Subcutaneous abdominal adipose tissue (tissue), 5 donors: ENCODE measurements around the gene TMED6.

Experiments
- H3K27ac ChIP-seq: one replicate; pipeline ENCODE4 v1.7.0; 2013; ENCODE audit warnings: low read depth, mild to moderate bottlenecking, inconsistent platforms, low read length, moderate library complexity
- H3K27me3 ChIP-seq, 5 donors: one replicate each; pipeline ENCODE4 v1.7.0; 2013; ENCODE audit warnings: low read length in 5 of 5, inconsistent platforms in 1 of 5; ENCODE audit not compliant: control insufficient read depth in 5 of 5, insufficient read depth in 4 of 5
- H3K36me3 ChIP-seq, 5 donors: one replicate each; pipeline ENCODE4 v1.7.0; 2013; ENCODE audit warnings: low read length in 5 of 5; ENCODE audit not compliant: control insufficient read depth in 5 of 5, insufficient read depth in 5 of 5
- H3K4me1 ChIP-seq, 5 donors: one replicate each; pipeline ENCODE4 v1.7.0; 2013; ENCODE audit warnings: low read length in 5 of 5, mild to moderate bottlenecking in 3 of 5, moderate library complexity in 1 of 5; ENCODE audit not compliant: control insufficient read depth in 5 of 5, insufficient read depth in 5 of 5
- H3K4me3 ChIP-seq, 5 donors: one replicate each; pipeline ENCODE4 v1.7.0; 2013; ENCODE audit warnings: low read length in 5 of 5, low read depth in 1 of 5
- H3K9ac ChIP-seq, 5 donors: one replicate each; pipeline ENCODE4 v1.7.0; 2013; ENCODE audit warnings: low read length in 5 of 5, mild to moderate bottlenecking in 4 of 5, moderate library complexity in 3 of 5
- H3K9me3 ChIP-seq, 5 donors: one replicate each; pipeline ENCODE4 v1.7.0; 2013; ENCODE audit warnings: low read length in 5 of 5; ENCODE audit not compliant: control insufficient read depth in 5 of 5
- donor health status: healthy.
- donor health status: healthy.
- donor health status: healthy.
- donor health status: healthy.
- donor health status: healthy.

Gene TMED6

DNA sequence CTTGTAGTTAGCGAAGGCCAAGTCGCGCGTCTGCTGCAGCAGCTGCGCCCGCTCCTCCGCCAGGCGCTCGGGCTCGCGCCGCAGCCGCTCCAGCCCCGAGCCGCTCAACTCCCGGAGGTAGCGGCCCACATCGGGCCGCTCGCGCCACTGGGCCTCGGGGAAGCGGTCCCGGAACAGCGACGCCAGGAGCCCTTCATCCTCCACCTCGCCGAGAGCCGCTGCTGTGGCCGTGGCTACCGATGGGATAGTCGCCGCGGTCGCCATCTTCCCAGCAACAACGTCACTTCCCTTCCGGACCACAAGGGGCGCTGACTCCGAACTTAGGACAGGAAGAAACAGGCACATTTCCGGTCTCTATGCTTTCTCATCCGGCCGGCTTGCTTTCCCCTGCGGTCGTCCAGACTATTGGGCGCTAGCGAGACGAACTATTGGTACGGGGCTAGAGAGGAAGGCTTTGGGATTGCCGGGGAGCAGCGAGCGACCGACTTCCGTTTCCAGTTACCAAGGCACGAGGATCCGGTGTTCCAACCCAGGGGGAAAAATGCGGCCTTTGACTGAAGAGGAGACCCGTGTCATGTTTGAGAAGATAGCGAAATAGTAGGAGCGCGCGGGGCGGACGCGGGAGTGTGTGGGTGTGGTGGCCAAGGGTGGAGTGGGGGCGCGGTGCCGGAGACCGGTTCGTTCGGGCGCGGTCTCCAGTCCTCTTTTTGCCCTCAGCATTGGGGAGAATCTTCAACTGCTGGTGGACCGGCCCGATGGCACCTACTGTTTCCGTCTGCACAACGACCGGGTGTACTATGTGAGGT, 12.1 kb downstream of the TMED6 start, which contains the start of the genes COG8 and NIP7:
COG8 (minus strand) TSS at position 276 of the 806 bp plus-strand sequence; CDS start at position 264, 12 bp downstream.
NIP7 (plus strand) TSS at position 484 of the 806 bp plus-strand sequence; CDS start at position 542, 58 bp downstream.
- Histone ChIP-seq H3K27ac (peak within 1 kb of the TSS; percentile 94), H3K9ac (peak within 1 kb of the TSS; percentile 77 to 98 (median 92)), H3K27me3 (no peaks in the 10 kb centered on the region), H3K4me1 (peaks cover 10 to 35% (median 26%) of the 10 kb centered on the region in 5 donors), H3K4me3 (peak within 1 kb of the TSS; percentile 76 to 94 (median 83)), H3K9me3 (no peaks in the 10 kb centered on the region), H3K36me3 (peaks cover 19 to 39% (median 36%) of the 10 kb centered on the region in 5 donors)

- peaks cover 19 to 45% (median 40%) of the 10 kb centered on the region in 5 donors for H3K36me3 ChIP-seq
- H3K4me3 ChIP-seq = peak overlapping the region; percentile 76 to 94 (median 82)
- H3K27ac ChIP-seq = peak overlapping the region; percentile 94
- no peaks in the 10 kb centered on the region for H3K9me3 ChIP-seq
- peak overlapping the region; percentile 77 to 98 (median 90) for H3K9ac ChIP-seq
- H3K27me3 ChIP-seq = no peaks in the 10 kb centered on the region
- H3K4me1 ChIP-seq = peaks cover 10 to 35% (median 26%) of the 10 kb centered on the region in 5 donors
Observed at GRCh38 chr16:69338557-69339288, 12.9 kb downstream of the TMED6 start.

DNA sequence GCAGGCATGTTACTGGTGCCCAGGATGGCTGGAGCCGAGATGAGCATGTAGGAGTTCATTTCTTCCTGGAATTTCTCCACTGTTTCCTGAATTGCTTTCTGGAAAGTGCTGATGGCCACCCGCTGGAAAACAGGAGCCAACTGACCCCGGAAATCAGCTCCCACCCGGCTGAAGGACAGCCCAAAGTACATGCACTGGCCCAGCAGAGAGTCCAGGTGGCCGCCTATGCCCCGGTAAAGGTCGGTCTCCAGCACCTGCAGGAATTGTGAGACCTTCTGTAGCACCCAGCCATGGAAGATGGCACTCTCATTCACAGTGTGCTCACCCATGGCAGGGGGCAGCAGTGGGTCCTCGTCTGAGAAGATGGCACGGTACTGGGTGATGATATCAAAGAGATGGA, 16.9 kb downstream of the TMED6 start:
- Histone ChIP-seq H3K27ac (no peak overlapping the region), H3K4me1 (peaks cover 2 to 31% (median 25%) of the 10 kb centered on the region in 5 donors), H3K27me3 (no peaks in the 10 kb centered on the region), H3K9ac (no peak overlapping the region), H3K4me3 (no peak overlapping the region), H3K9me3 (no peaks in the 10 kb centered on the region), H3K36me3 (peaks cover 5 to 48% (median 42%) of the 10 kb centered on the region in 5 donors)

DNA sequence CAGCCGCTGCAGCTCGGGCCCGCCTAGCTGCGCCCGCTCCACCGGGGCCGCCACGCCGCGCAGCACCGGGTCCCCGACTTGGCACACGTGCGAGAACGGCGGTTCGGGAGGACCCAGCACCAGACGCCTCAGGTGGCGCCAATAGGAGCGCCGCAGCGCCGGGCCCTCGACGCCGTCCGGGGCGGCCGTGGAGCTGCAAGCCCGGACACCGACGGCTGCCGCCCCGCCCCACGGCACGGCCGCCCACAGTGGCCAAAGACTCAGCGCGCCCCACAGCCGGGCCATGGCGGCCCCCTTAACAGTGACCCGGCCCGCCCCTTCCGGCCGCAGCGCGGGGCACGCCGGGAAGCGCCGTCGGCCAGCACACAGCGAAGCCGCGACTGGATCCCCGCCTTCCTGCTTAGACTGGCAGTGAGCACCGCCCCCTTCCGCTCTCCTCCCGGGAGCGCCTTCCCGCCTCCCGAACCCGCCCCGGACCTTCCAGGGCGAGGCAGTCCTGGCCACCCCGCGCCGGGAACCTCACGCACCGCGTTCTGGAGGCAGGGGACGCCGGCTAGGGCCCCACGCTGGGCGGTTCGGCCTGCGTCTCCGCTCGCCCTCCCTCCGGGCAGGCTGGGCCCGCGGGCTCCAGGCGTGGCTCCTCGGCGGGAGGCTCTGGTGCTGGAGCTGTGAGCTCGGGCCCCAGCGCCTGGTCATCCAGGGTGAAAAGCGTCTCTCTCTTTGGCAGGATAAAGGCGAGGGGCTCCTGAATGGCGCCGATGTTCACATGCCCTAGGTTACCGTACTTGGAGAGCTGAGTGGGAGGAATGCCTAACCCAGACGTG, 21.1 kb downstream of the TMED6 start, which contains the start of gene PDF:
PDF (minus strand) TSS at position 303 of the 824 bp plus-strand sequence; CDS start at position 285, 18 bp downstream.
- Histone ChIP-seq H3K27me3 (no peaks in the 10 kb centered on the region), H3K4me3 (peak within 1 kb of the TSS; percentile 72 to 90 (median 78)), H3K9ac (peak within 1 kb of the TSS; percentile 16 to 91 (median 83)), H3K4me1 (peaks cover 7 to 49% (median 39%) of the 10 kb centered on the region in 5 donors), H3K9me3 (no peaks in the 10 kb centered on the region), H3K27ac (peak within 1 kb of the TSS; percentile 76), H3K36me3 (peaks cover 0 to 57% (median 47%) of the 10 kb centered on the region in 5 donors)

DNA sequence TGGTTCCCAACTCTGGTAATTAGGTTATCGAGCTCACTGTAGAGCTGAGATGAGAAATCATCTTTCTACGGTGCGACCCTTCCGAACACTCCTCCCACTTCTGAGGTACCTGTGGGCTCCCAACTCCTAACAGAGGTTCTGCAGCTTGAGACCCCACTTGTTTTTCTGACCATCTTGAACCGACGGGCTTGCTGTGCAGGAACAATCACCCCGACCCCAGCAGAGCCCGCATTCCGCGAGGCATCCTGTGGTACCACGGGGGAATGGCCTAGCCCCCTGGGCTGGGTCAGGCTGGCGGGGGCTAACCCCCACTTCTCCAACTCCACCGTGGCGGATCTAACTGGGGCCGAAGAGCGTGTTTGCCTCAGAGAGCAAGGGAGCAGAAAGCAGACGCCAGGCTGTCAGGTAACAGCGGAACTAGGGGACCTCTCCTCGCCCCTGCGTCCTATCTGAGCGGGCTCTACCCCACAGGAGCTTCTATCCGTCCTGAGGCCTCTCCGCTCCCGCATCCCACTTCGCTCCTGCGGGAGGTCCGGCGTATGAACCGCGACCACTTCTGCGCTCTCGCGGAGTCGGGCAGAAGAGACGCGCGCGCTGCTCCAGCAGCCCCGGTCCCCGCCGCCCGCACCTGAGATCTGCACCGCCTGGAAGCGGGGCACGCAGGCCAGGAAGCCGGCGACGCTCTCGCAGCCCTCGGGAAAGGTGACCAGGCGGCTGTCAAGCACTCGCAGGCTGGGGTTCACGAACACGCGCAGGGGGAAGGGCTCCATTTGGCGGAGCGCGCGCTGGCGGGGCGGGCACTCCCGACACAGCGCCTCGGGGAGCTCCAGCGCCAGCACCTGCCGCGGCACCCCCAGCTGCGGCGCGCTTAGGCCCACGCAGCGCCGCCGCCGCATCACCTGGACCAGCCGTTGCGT, 22.0 kb downstream of the TMED6 start:
- Histone ChIP-seq H3K9ac (peak overlapping the region in 4 of 5 donors; percentile 40 to 82 (median 74)), H3K36me3 (peaks cover 0 to 55% (median 45%) of the 10 kb centered on the region in 5 donors), H3K27ac (peak overlapping the region; percentile 76), H3K4me3 (peak overlapping the region; percentile 72 to 90 (median 78)), H3K27me3 (no peaks in the 10 kb centered on the region), H3K4me1 (peaks cover 7 to 51% (median 40%) of the 10 kb centered on the region in 5 donors), H3K9me3 (no peaks in the 10 kb centered on the region)

DNA sequence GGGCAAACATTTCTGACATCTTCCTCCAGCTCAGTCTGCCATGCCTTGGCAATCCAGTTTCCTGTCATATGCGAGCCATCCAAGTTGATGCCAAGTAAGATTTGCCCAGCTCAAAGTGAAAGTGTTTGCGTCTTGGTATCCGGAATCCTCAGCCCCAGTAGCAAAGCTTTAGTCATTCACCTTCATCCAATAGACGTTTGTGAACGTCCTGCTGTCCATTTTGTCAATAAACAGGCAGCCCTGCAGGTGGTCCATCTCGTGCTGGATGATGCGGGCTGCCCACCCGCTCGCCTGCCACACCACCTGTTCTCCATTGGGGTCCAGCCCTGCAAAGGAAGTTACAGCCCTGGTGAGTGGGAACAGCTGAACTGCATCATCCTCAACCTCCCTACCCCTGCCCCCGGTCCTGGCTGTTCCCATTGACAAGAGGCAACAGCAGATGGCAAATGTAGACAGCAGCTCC, 22.7 kb downstream of the TMED6 start:
- H3K36me3 ChIP-seq = peaks cover 0 to 55% (median 43%) of the 10 kb centered on the region in 5 donors
- peaks cover 7 to 59% (median 47%) of the 10 kb centered on the region in 5 donors for H3K4me1 ChIP-seq
- H3K4me3 ChIP-seq = peak overlapping the region; percentile 17 to 90 (median 73)
- H3K27ac ChIP-seq = peak overlapping the region; percentile 76
- no peaks in the 10 kb centered on the region for H3K9me3 ChIP-seq
- no peaks in the 10 kb centered on the region for H3K27me3 ChIP-seq
- H3K9ac ChIP-seq = peak overlapping the region in 3 of 5 donors; percentile 21 to 80 (median 68)

- H3K27me3 ChIP-seq = no peaks in the 10 kb centered on the region
- H3K4me3 ChIP-seq = no peak overlapping the region
- H3K36me3 ChIP-seq = peaks cover 0 to 55% (median 43%) of the 10 kb centered on the region in 5 donors
- H3K4me1 ChIP-seq = peaks cover 7 to 64% (median 49%) of the 10 kb centered on the region in 5 donors
- H3K9me3 ChIP-seq = no peaks in the 10 kb centered on the region
- H3K9ac ChIP-seq = peak overlapping the region in 1 of 5 donors; percentile 68
- H3K27ac ChIP-seq = no peak overlapping the region
Observed at GRCh38 chr16:69327585-69328310, 23.8 kb downstream of the TMED6 start.

- Histone ChIP-seq H3K36me3 (peaks cover 0 to 57% (median 48%) of the 10 kb centered on the region in 5 donors), H3K9ac (peak overlapping the region in 1 of 5 donors; percentile 23), H3K4me3 (no peak overlapping the region), H3K27me3 (no peaks in the 10 kb centered on the region), H3K9me3 (no peaks in the 10 kb centered on the region), H3K27ac (no peak overlapping the region), H3K4me1 (peaks cover 7 to 64% (median 49%) of the 10 kb centered on the region in 5 donors)
Observed at GRCh38 chr16:69326172-69326873, 25.3 kb downstream of the TMED6 start.
